ENCODE measurements around the gene TMA7. TPM values are rescaled to one million over a fixed set of nuclear protein-coding genes. Genes with fewer than 3 reads are reported as not detected.
A peak's percentile ranks its signal among the peaks of the same experiment; 100 is the strongest.

TMA7 gene
- total and polyA plus RNA-seq, 9 of the 15 experiments (the other 6 are each of a cell fraction or from before 2014, with no cell fraction given): 209 to 1,003 (median 486) TPM

- 82% methylated on average over 6 of the region's 7 CpGs for WGBS (ENCODE audit: insufficient coverage, low coverage, missing lambda C conversion rate)
- H4K20me1 ChIP-seq (replicated peaks; ENCODE audit: control insufficient read depth, insufficient read depth, low read length): no peaks in the 10 kb centered on the region; the same call in 1 of the 2 replicates
- no peak for DNase-seq (ENCODE audit: extremely low read depth in 1 of 4, low spot score in 3 of 4)
- H3K4me3 ChIP-seq: no peak overlapping the region
- no peak overlapping the region for H2AFZ ChIP-seq (ENCODE audit: low read depth, low read length)
- no TSS peak for BruUV-seq (replicated peaks)
- H3K9me3 ChIP-seq (replicated peaks; ENCODE audit: control insufficient read depth, insufficient read depth, low read depth, low read length): no peaks in the 10 kb centered on the region
- POLR2A ChIA-PET: no interaction called here
- no peaks in the 10 kb centered on the region for H3K9me1 ChIP-seq (ENCODE audit: control insufficient read depth, insufficient read depth, low read length)
- no peak overlapping the region for H3K4me2 ChIP-seq (ENCODE audit: insufficient read depth, low read length)
- CTCF ChIA-PET (ENCODE audit: low intra/inter-chr PET ratio): no interaction called here
- no peaks in the 10 kb centered on the region for H3K27me3 ChIP-seq (ENCODE audit: control insufficient read depth in 2 of 2, insufficient read depth in 2 of 2, low read length in 2 of 2)
- intact Hi-C loops (cut with micrococcal nuclease) (no loop called here), in situ Hi-C loops (cut with MboI) (loop anchor here (5.0 kb wide), 1 partner anchor 90 kb away; the partner anchor contains the start of gene PFKFB4)
- peaks cover 6 to 54% of the 10 kb centered on the region in 2 experiments for H3K4me1 ChIP-seq (replicated peaks in 1 of 2; ENCODE audit: control insufficient read depth in 2 of 2, insufficient read depth in 2 of 2, low read length in 2 of 2)
- ATAC-seq: no peak
- peaks cover 21% of the 10 kb centered on the region for H3K79me2 ChIP-seq (ENCODE audit: control insufficient read depth, insufficient read depth, low read length)
- H3K36me3 ChIP-seq (ENCODE audit: control insufficient read depth, insufficient read depth, low read length): peaks cover 38% of the 10 kb centered on the region; the same call in 1 of the 3 replicates
- no peak for TF ChIP-seq SAP30 (IDR thresholded peaks at IDR 0.05; ENCODE audit: borderline replicate concordance, insufficient read depth, low read depth, low read length, poor library complexity, severe bottlenecking)
- H3K9ac ChIP-seq (ENCODE audit: insufficient read depth in 1 of 2, low read depth in 2 of 2, low read length in 2 of 2): peak overlapping the region in 1 of 2 experiments; percentile 83; a peak in 2 of 4 replicates
- FAIRE-seq: no peak
- no peak overlapping the region for H3K27ac ChIP-seq (ENCODE audit: extremely low read depth, low read depth, low read length)
Measured at GRCh38 chr3:48467473-48468267, 27.6 kb downstream of the TMA7 start.

GRCh38 chr3:48468329-48468731, 28.3 kb downstream of the TMA7 start:
- in situ Hi-C loops (cut with MboI): loop anchor here (5.0 kb wide), 1 partner anchor 89 kb away; the partner anchor contains the start of gene PFKFB4
- no peak for FAIRE-seq
- BruUV-seq (replicated peaks): TSS peak; percentile 5
- H4K20me1 ChIP-seq (replicated peaks; ENCODE audit: control insufficient read depth, insufficient read depth, low read length): no peaks in the 10 kb centered on the region; the same call in 1 of the 2 replicates
- H3K27ac ChIP-seq (ENCODE audit: extremely low read depth, low read depth, low read length): no peak overlapping the region
- 0 out of 2 replicates have a peak, but pooled peaks have one; percentile 5 for TF ChIP-seq RBFOX2 (IDR thresholded peaks at IDR 0.05; ENCODE audit: low read depth, low read length)
- TF ChIP-seq NFATC3 (IDR thresholded peaks at IDR 0.05): no peak
- POLR2A ChIA-PET: interaction anchor here (0.6 kb wide), 1 partner anchor 447 kb away, joined by 3 read pairs; no protein-coding TSS in a partner anchor
- no peaks in the 10 kb centered on the region for H3K9me1 ChIP-seq (ENCODE audit: control insufficient read depth, insufficient read depth, low read length)
- DNase-seq (ENCODE audit: extremely low read depth in 1 of 4, low spot score in 3 of 4): no peak
- no peaks in the 10 kb centered on the region for H3K9me3 ChIP-seq (replicated peaks; ENCODE audit: control insufficient read depth, insufficient read depth, low read depth, low read length)
- CTCF ChIA-PET (ENCODE audit: low intra/inter-chr PET ratio): no interaction called here
- H2AFZ ChIP-seq (ENCODE audit: low read depth, low read length): no peak overlapping the region
- no peak overlapping the region for H3K4me2 ChIP-seq (ENCODE audit: insufficient read depth, low read length)
- H3K36me3 ChIP-seq (ENCODE audit: control insufficient read depth, insufficient read depth, low read length): peaks cover 38% of the 10 kb centered on the region; the same call in 1 of the 3 replicates
- no peak overlapping the region for H3K4me3 ChIP-seq
- WGBS (ENCODE audit: insufficient coverage, low coverage, missing lambda C conversion rate): 89% methylated on average over 4 of the region's 8 CpGs
- no peak for ATAC-seq
- peaks cover 8 to 58% of the 10 kb centered on the region in 2 experiments for H3K4me1 ChIP-seq (replicated peaks in 1 of 2; ENCODE audit: control insufficient read depth in 2 of 2, insufficient read depth in 2 of 2, low read length in 2 of 2)
- no peaks in the 10 kb centered on the region for H3K27me3 ChIP-seq (ENCODE audit: control insufficient read depth in 2 of 2, insufficient read depth in 2 of 2, low read length in 2 of 2)
- H3K9ac ChIP-seq (ENCODE audit: insufficient read depth in 1 of 2, low read depth in 2 of 2, low read length in 2 of 2): 0 out of 4 replicates have a peak overlapping the region, but pooled peaks of 1 of the 2 experiments have one; percentile 28
- H3K79me2 ChIP-seq (ENCODE audit: control insufficient read depth, insufficient read depth, low read length): peaks cover 24% of the 10 kb centered on the region
- intact Hi-C loops (cut with micrococcal nuclease): no loop called here

Data from K562 (cell line).